ENCODE data around the gene DPH1. TPM values are rescaled to one million over a fixed set of nuclear protein-coding genes. Genes with fewer than 3 reads are reported as not detected.

Gene DPH1
- total and polyA plus RNA-seq, 2 donors: 16.5 to 26.4 TPM

DNA sequence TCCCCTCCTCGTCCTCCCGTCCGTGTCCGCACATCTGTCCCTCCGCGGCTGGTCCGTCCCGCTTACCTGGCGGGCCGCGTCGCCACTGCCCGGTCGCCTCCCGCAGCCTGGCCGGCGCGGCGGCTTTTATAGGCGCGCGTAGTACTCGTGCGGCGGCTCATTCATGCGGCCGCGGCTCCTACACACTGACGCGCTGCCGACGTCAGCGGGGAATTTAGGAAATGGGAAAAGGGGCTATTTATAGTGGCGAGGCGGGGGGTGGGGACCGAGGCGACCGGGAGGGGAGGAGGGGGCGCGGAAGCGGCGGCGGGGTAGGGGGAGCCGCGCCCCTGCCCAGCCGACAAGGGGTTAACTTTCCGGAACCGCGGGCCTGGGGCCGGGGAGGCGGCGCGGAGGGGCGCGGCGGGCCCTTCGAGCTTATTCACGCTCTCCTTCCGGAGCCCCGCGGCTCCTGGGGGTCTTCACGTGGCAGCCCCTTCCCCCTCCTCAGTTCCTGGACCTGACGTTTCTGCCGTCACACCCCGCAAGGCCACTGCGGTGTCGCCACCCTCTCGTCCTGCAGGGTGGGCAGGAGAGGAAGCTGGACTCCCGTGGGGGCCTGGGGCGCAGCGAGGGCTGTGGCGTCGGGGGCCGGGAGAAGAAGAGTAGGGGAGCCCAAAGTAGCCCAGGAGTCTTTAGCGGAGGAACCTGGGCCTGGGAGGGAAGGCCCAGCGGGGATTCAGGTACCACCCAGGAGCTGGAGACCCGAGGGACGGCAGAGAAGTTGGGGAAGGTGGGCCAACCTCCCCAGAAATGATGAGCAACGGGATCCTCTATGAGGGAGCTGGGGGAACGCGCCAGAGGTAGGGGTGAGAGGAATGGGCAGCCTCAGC is 21.3 kb downstream of the DPH1 start:
- no peaks in the 10 kb centered on the region for H3K36me3 ChIP-seq (ENCODE audit: control insufficient read depth in 2 of 2, insufficient read depth in 2 of 2, low read length in 1 of 2)
- H3K27ac ChIP-seq (ENCODE audit: low read depth in 1 of 2, low read length in 1 of 2): peak overlapping the region in 1 of 2 donors; percentile 4
- peaks cover 0 to 10% of the 10 kb centered on the region in 2 donors for H3K9me3 ChIP-seq (ENCODE audit: control insufficient read depth in 2 of 2, insufficient read depth in 1 of 2, low read length in 1 of 2)
- peaks cover 72 to 83% of the 10 kb centered on the region in 2 donors for H3K27me3 ChIP-seq (ENCODE audit: control insufficient read depth in 2 of 2, insufficient read depth in 1 of 2, low read length in 1 of 2)
- peak overlapping the region in 1 of 2 donors; percentile 67 for H3K4me3 ChIP-seq (ENCODE audit: low read length in 2 of 2)
- no peak for DNase-seq (ENCODE audit: low read depth in 6 of 9, low spot score in 9 of 9)
- H3K4me1 ChIP-seq (ENCODE audit: control insufficient read depth in 2 of 2, insufficient read depth in 2 of 2, low read length in 2 of 2): peaks cover 41 to 46% of the 10 kb centered on the region in 2 donors
- WGBS: 5% methylated on average over 81 of the region's 81 CpGs

DNA sequence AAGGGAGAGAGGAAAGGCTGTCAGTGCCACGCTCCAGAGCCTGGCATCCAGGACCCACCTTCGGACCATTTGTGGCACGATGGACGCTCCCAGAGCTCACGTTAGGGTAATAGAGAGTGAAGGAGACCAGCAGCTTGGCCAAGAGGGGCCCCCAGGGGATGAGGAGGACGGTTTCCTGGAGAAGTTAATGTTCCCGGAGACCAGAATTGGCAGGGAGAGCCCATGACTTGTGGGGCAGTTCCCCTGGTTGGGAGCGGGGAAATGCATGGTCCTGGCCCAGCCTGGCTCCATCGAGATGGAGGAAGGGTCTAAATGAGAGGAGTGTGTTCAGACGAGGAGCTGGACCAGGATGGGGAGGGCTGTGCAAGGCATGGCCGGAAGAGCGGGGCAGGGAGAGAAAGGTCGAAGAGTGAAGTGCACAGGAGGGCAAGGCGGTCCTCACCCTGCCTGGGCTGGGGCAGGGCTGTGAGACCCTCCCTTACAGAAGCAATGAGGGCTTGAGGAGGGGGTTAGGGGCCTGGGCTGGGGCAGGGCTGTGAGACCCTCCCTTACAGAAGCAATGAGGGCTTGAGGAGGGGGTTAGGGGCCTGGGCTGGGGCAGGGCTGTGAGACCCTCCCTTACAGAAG is 22.1 kb downstream of the DPH1 start:
- Histone ChIP-seq H3K27me3 (ENCODE audit: control insufficient read depth in 2 of 2, insufficient read depth in 1 of 2, low read length in 1 of 2) (peaks cover 79 to 90% of the 10 kb centered on the region in 2 donors), H3K9me3 (ENCODE audit: control insufficient read depth in 2 of 2, insufficient read depth in 1 of 2, low read length in 1 of 2) (peaks cover 0 to 13% of the 10 kb centered on the region in 2 donors), H3K36me3 (ENCODE audit: control insufficient read depth in 2 of 2, insufficient read depth in 2 of 2, low read length in 1 of 2) (no peaks in the 10 kb centered on the region), H3K4me1 (ENCODE audit: control insufficient read depth in 2 of 2, insufficient read depth in 2 of 2, low read length in 2 of 2) (peaks cover 48 to 50% of the 10 kb centered on the region in 2 donors), H3K4me3 (ENCODE audit: low read length in 2 of 2) (no peak overlapping the region), H3K27ac (ENCODE audit: low read depth in 1 of 2, low read length in 1 of 2) (no peak overlapping the region)
- no peak for DNase-seq (ENCODE audit: low read depth in 6 of 9, low spot score in 9 of 9)
- WGBS: 53% methylated on average over 14 of the region's 14 CpGs

DNA sequence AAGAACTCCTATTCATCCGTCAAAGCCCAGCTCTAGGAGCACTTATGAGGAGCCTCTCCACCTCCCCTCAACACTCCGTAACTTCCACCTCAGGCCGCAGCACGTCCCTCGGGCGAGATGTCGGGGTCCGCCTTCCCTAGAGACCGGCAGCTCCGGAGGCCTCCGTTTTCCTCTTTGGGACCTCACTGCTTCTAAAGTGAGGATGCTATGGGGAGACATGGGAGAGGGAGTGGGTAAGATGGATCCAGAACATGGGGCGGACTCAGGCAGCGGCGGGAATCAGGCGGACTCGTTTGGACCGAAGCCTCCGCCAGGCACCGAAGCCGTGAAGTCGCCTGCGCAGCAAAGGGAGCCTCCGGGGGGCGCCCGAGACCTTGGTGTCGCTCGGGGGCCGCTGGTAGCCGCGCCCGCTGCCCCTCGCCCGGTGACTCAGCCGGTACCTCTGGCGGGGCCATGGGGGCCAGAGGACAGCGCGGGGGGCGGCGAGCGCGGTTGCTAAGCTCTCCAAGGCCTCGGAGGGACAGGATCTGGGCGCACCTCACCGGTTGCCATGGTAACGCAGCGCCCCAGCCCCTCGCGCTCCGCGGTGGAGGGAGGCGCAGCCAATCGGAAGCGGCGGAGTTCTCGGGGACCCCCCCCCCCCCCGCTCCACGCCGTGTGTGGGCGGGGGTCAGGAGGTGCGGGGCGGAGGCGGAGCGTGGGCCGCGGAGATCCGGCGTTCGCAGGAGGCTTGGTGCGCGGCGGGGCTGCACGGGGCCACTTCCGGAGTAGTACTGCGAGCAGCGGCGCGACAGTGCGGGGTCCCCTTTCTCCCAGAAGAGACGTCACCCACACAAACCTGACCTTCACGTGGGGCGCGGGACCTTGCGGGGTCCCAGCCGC is 23.7 kb downstream of the DPH1 start:
- DNase-seq (ENCODE audit: low read depth in 6 of 9, low spot score in 9 of 9): peak in 4 of 9 donors; percentile 35 to 73 (median 62)
- H3K4me1 ChIP-seq (ENCODE audit: control insufficient read depth in 2 of 2, insufficient read depth in 2 of 2, low read length in 2 of 2): peaks cover 52 to 54% of the 10 kb centered on the region in 2 donors
- peaks cover 90 to 91% of the 10 kb centered on the region in 2 donors for H3K27me3 ChIP-seq (ENCODE audit: control insufficient read depth in 2 of 2, insufficient read depth in 1 of 2, low read length in 1 of 2)
- peaks cover 0 to 4% of the 10 kb centered on the region in 2 donors for H3K36me3 ChIP-seq (ENCODE audit: control insufficient read depth in 2 of 2, insufficient read depth in 2 of 2, low read length in 1 of 2)
- peak overlapping the region; percentile 54 to 68 for H3K27ac ChIP-seq (ENCODE audit: low read depth in 1 of 2, low read length in 1 of 2)
- WGBS: 3% methylated on average over 84 of the region's 84 CpGs
- H3K4me3 ChIP-seq (ENCODE audit: low read length in 2 of 2): peak overlapping the region; percentile 27 to 36
- H3K9me3 ChIP-seq (ENCODE audit: control insufficient read depth in 2 of 2, insufficient read depth in 1 of 2, low read length in 1 of 2): peaks cover 1 to 19% of the 10 kb centered on the region in 2 donors

DNA sequence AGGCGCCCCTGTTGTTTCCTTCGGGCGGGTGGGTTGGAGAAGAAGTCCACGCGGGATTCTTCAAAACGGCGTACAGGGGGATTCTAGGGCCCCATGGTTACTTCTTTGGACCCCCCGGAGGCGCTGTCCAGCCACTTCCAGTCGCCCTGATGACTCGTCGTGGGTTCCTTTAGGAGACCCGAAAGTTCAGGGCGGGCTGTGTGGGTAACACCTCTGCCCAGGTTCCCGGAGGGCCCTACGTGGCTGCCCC is 24.2 kb downstream of the DPH1 start:
- peak overlapping the region; percentile 8 to 68 for H3K27ac ChIP-seq (ENCODE audit: low read depth in 1 of 2, low read length in 1 of 2)
- 10% methylated on average over 16 of the region's 16 CpGs for WGBS

DNA sequence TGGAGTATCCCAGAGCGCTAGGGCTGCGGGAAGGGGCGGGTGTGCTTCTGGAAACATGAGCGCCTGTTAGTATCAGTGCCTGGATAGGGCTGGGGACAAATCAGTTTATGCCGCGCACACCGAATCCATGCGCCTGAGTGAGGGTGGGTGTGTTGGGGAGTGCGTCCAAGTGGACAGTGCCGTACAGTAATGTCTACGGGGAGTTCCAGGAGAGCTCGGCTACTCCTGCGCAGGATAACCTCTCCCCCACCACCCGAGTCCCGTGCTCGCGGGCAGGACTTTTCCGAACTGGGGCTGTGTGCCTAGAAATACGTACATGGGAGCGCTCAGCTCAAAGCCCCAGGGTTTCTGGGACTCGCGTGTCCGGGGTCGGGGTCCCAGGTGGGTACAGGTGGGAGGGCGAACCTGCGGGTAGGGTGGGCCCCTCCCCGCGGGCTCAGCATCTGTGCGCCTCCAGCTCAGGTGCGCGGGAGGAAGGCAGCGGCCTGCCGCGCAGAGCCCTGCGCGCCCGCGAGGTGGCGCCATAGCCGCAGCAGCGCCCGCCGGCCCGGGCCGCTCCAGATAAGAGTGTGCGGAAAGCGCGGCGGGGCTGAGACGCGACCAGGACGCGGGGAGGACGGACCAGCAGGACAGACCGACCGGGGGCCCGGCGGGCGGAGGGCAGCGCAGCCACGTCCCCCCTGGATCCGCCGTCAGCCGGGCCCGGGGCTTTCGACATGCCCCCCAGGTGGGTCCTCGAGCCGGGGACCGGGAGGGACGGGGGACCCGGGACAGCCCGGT is 24.7 kb downstream of the DPH1 start, which contains the start of gene HIC1:
HIC1 (plus strand) TSS at position 592 of the 780 bp plus-strand sequence. CDS start 1,588 bp downstream, outside the sequence.
- Histone ChIP-seq H3K9me3 (ENCODE audit: control insufficient read depth in 2 of 2, insufficient read depth in 1 of 2, low read length in 1 of 2) (peaks cover 1 to 19% of the 10 kb centered on the region in 2 donors), H3K27ac (ENCODE audit: low read depth in 1 of 2, low read length in 1 of 2) (peak within 1 kb of the TSS; percentile 68), H3K4me3 (ENCODE audit: low read length in 2 of 2) (peak within 1 kb of the TSS; percentile 27 to 45), H3K4me1 (ENCODE audit: control insufficient read depth in 2 of 2, insufficient read depth in 2 of 2, low read length in 2 of 2) (peaks cover 48 to 51% of the 10 kb centered on the region in 2 donors), H3K27me3 (ENCODE audit: control insufficient read depth in 2 of 2, insufficient read depth in 1 of 2, low read length in 1 of 2) (peaks cover 91 to 92% of the 10 kb centered on the region in 2 donors), H3K36me3 (ENCODE audit: control insufficient read depth in 2 of 2, insufficient read depth in 2 of 2, low read length in 1 of 2) (peaks cover 0 to 4% of the 10 kb centered on the region in 2 donors)
- DNase-seq (ENCODE audit: low read depth in 6 of 9, low spot score in 9 of 9): peak in 5 of 9 donors; percentile 54 to 81 (median 70)
- WGBS: 3% methylated on average over 72 of the region's 72 CpGs

More for the DNA sequence above, 24.2 kb downstream of the DPH1 start:
- no peak for DNase-seq (ENCODE audit: low read depth in 6 of 9, low spot score in 9 of 9)
- Histone ChIP-seq H3K4me3 (ENCODE audit: low read length in 2 of 2) (peak overlapping the region; percentile 27 to 36), H3K36me3 (ENCODE audit: control insufficient read depth in 2 of 2, insufficient read depth in 2 of 2, low read length in 1 of 2) (peaks cover 0 to 4% of the 10 kb centered on the region in 2 donors), H3K27me3 (ENCODE audit: control insufficient read depth in 2 of 2, insufficient read depth in 1 of 2, low read length in 1 of 2) (peaks cover 91 to 92% of the 10 kb centered on the region in 2 donors), H3K4me1 (ENCODE audit: control insufficient read depth in 2 of 2, insufficient read depth in 2 of 2, low read length in 2 of 2) (peaks cover 50 to 51% of the 10 kb centered on the region in 2 donors), H3K9me3 (ENCODE audit: control insufficient read depth in 2 of 2, insufficient read depth in 1 of 2, low read length in 1 of 2) (peaks cover 1 to 19% of the 10 kb centered on the region in 2 donors)

DNA sequence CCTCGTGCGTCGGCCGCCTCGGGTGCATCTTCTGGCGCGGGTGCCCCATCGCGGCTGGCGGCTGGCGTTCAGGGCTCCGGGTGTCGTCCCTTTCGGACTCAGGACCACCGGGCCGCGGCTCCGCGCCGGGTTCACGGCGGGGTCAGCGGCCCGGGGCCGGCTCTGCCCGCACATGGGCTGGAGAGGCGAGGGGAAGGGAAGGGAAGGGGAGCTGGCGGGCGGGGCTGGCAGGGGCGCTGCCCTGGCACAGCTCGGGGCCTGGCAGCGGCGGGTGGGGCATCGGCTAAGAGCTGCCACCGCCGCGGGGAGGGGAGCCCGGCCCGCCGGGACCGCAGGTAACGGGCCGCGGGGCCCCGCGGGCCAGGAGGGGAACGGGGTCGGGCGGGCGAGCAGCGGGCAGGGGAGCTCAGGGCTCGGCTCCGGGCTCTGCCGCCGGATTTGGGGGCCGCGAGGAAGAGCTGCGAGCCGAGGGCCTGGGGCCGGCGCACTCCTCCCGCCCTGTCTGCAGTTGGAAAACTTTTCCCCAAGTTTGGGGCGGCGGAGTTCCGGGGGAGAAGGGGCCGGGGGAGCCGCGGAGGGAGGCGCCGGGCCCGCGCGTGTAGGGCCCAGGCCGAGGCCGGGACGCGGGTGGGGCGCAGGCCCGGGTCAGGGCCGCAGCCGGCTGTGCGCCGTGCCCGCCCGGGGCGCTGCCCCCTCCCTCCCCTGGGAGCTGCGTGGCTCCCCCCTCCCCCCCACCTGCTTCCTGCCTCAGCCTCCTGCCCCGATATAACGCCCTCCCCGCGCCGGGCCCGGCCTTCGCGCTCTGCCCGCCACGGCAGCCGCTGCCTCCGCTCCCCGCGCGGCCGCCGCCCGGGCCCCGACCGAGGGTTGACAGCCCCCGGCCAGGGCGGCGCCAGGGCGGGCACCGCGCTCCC is 25.6 kb downstream of the DPH1 start:
- Histone ChIP-seq H3K27me3 (ENCODE audit: control insufficient read depth in 2 of 2, insufficient read depth in 1 of 2, low read length in 1 of 2) (peaks cover 91 to 95% of the 10 kb centered on the region in 2 donors), H3K9me3 (ENCODE audit: control insufficient read depth in 2 of 2, insufficient read depth in 1 of 2, low read length in 1 of 2) (peaks cover 1 to 22% of the 10 kb centered on the region in 2 donors), H3K36me3 (ENCODE audit: control insufficient read depth in 2 of 2, insufficient read depth in 2 of 2, low read length in 1 of 2) (peaks cover 4 to 5% of the 10 kb centered on the region in 2 donors), H3K4me1 (ENCODE audit: control insufficient read depth in 2 of 2, insufficient read depth in 2 of 2, low read length in 2 of 2) (peaks cover 46 to 59% of the 10 kb centered on the region in 2 donors), H3K4me3 (ENCODE audit: low read length in 2 of 2) (peak overlapping the region; percentile 29 to 45), H3K27ac (ENCODE audit: low read depth in 1 of 2, low read length in 1 of 2) (peak overlapping the region in 1 of 2 donors; percentile 68)
- under 1% methylated on average over 113 of the region's 113 CpGs for WGBS
- no peak for DNase-seq (ENCODE audit: low read depth in 6 of 9, low spot score in 9 of 9)

DNA sequence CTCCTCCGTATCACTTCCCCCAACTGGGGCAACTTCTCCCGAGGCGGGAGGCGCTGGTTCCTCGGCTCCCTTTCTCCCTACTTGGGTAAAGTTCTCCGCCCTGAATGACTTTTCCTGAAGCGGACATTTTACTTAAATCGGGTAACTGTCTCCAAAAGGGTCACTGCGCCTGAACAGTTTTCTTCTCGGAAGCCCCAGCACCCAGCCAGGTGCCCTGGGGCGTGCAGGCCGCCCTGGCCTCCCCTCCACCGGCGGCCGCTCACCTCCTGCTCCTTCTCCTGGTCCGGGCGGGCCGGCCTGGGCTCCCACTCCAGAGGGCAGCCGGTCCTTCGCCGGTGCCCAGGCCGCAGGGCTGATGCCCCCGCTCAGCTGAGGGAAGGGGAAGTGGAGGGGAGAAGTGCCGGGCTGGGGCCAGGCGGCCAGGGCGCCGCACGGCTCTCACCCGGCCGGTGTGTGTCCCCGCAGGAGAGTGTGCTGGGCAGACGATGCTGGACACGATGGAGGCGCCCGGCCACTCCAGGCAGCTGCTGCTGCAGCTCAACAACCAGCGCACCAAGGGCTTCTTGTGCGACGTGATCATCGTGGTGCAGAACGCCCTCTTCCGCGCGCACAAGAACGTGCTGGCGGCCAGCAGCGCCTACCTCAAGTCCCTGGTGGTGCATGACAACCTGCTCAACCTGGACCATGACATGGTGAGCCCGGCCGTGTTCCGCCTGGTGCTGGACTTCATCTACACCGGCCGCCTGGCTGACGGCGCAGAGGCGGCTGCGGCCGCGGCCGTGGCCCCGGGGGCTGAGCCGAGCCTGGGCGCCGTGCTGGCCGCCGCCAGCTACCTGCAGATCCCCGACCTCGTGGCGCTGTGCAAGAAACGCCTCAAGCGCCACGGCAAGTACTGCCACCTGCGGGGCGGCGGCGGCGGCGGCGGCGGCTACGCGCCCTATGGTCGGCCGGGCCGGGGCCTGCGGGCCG is 26.5 kb downstream of the DPH1 start:
- Histone ChIP-seq H3K27me3 (ENCODE audit: control insufficient read depth in 2 of 2, insufficient read depth in 1 of 2, low read length in 1 of 2) (peaks cover 82 to 95% of the 10 kb centered on the region in 2 donors), H3K9me3 (ENCODE audit: control insufficient read depth in 2 of 2, insufficient read depth in 1 of 2, low read length in 1 of 2) (peaks cover 1 to 19% of the 10 kb centered on the region in 2 donors), H3K36me3 (ENCODE audit: control insufficient read depth in 2 of 2, insufficient read depth in 2 of 2, low read length in 1 of 2) (peaks cover 11 to 14% of the 10 kb centered on the region in 2 donors), H3K4me1 (ENCODE audit: control insufficient read depth in 2 of 2, insufficient read depth in 2 of 2, low read length in 2 of 2) (peaks cover 42 to 59% of the 10 kb centered on the region in 2 donors), H3K4me3 (ENCODE audit: low read length in 2 of 2) (peak overlapping the region; percentile 29 to 45), H3K27ac (ENCODE audit: low read depth in 1 of 2, low read length in 1 of 2) (peak overlapping the region; percentile 32 to 36)
- 6% methylated on average over 85 of the region's 85 CpGs for WGBS
- peak in 1 of 9 donors; percentile 61 for DNase-seq (ENCODE audit: low read depth in 6 of 9, low spot score in 9 of 9)
